Measurements from ENCODE around the gene GFPT1.

DNA sequence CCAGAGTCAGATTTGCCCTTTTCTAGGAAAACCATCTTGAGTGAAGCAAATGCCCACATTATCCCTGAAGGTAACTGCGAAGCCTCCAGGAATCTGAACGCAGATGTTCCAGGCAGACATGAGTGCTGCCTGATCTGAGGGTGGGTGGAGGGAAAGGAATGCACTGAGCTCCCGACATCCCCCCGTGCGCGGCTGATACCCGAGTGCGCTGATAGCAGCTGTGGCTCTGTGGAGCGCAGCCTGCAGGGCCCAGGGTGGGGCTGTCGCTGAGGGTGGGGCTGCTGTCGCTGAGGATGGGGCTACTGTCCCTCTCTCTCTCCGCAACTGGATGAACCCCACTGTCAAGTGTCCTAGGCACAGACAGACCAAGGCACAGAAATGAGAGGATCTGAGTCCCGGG lies 82.4 kb downstream of the GFPT1 start:
- TF ChIP-seq, protein P1, sequence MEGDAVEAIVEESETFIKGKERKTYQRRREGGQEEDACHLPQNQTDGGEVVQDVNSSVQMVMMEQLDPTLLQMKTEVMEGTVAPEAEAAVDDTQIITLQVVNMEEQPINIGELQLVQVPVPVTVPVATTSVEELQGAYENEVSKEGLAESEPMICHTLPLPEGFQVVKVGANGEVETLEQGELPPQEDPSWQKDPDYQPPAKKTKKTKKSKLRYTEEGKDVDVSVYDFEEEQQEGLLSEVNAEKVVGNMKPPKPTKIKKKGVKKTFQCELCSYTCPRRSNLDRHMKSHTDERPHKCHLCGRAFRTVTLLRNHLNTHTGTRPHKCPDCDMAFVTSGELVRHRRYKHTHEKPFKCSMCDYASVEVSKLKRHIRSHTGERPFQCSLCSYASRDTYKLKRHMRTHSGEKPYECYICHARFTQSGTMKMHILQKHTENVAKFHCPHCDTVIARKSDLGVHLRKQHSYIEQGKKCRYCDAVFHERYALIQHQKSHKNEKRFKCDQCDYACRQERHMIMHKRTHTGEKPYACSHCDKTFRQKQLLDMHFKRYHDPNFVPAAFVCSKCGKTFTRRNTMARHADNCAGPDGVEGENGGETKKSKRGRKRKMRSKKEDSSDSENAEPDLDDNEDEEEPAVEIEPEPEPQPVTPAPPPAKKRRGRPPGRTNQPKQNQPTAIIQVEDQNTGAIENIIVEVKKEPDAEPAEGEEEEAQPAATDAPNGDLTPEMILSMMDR (conservative IDR thresholded peaks at IDR 0.05; ENCODE audit: low read depth, low read length) = no peak
- no peak for TF ChIP-seq EZH2 (IDR thresholded peaks at IDR 0.05; ENCODE audit: low read length, unreplicated experiment)
